K562 (cell line): ENCODE results near the gene AGMO. TPM values are rescaled to one million over a fixed set of nuclear protein-coding genes. Genes with fewer than 3 reads are reported as not detected.

Source experiments
- ATAC-seq: fragments of 200-7000 bp; cut with Tn5 transposase; 3 replicates; pipeline ENCODE4 v1.9.1; 2020; ENCODE audit warnings: moderate library complexity
- BruUV-seq: library from RNA; stranded (reverse); fragments of 400-500 nt; replicated peaks from 2 replicates; lab custom pipeline; 2021; lab: Mats Ljungman, UMichigan
- CTCF ChIA-PET: fragments of 300-600 bp; formaldehyde crosslinking; extraction: SDS; loops from one replicate; lab custom pipeline; 2021; ENCODE audit warnings: low intra/inter-chr PET ratio; lab: Yijun Ruan, JAX
- POLR2A ChIA-PET: fragments of 300-600, 350-650 bp; sonication (Branson Sonifier 250); formaldehyde crosslinking; extraction: SDS; loops from one replicate; lab custom pipeline; 2021; ENCODE audit warnings: antibody characterized with exemption, inconsistent platforms; lab: Yijun Ruan, JAX
- DNase-seq, 4 experiments: peaks; one replicate each; pipeline versions ENCODE4 v3.0.0 to v3.0.0-alpha.2; 2011 to 2018; ENCODE audit warnings: low spot score in 3 of 4, mixed read lengths in 3 of 4; ENCODE audit errors: extremely low read depth in 1 of 4
- FAIRE-seq: peaks from 2 replicates; lab custom pipeline; 2011; peaks lifted over from hg19 to GRCh38; lab: Jason Lieb, UNC
- H2AFZ ChIP-seq: 2 replicates; pipeline ENCODE4 v1.6.0; 2011; ENCODE audit warnings: low read depth, low read length, control low read depth, inconsistent platforms
- H3K27ac ChIP-seq: fragments of 200-600 bp; 3 replicates; pipeline ENCODE4 v1.8.0; 2011; ENCODE audit warnings: low read depth, mild to moderate bottlenecking, control low read depth, inconsistent platforms, low read length, moderate library complexity, mixed read lengths; ENCODE audit errors: extremely low read depth
- H3K27me3 ChIP-seq, 2 experiments: fragments of 300-600 bp in 1 of 2; 2 replicates in 1 of 2; 3 replicates in 1 of 2; pipeline versions ENCODE4 v1.6.0 to v1.8.0; 2011; ENCODE audit warnings: inconsistent platforms in 2 of 2, low read length in 2 of 2, mild to moderate bottlenecking in 1 of 2, mixed read lengths in 1 of 2, moderate library complexity in 1 of 2; ENCODE audit not compliant: control insufficient read depth in 2 of 2, insufficient read depth in 2 of 2
- H3K36me3 ChIP-seq: fragments of 300-600 bp; 3 replicates; pipeline ENCODE4 v1.8.0; 2011; ENCODE audit warnings: mild to moderate bottlenecking, low read length, inconsistent platforms; ENCODE audit not compliant: control insufficient read depth, insufficient read depth
- H3K4me1 ChIP-seq, 2 experiments: fragments of 200-600 bp in 1 of 2; replicated peaks in 1 of 2; 2 replicates in 1 of 2; 3 replicates in 1 of 2; pipeline versions ENCODE4 v1.5.1 to v1.8.0; 2011; ENCODE audit warnings: inconsistent platforms in 2 of 2, low read length in 2 of 2, mild to moderate bottlenecking in 1 of 2, mixed read lengths in 1 of 2, moderate library complexity in 1 of 2; ENCODE audit not compliant: control insufficient read depth in 2 of 2, insufficient read depth in 2 of 2
- H3K4me2 ChIP-seq: 2 replicates; pipeline ENCODE4 v1.6.1; 2011; ENCODE audit warnings: low read length, control low read depth, inconsistent platforms, mixed read lengths; ENCODE audit not compliant: insufficient read depth
- H3K4me3 ChIP-seq: fragments of 200-600 bp; sonication (generic), shearing (Covaris generic); 2 replicates; pipeline ENCODE4 v1.5.1; 2016; ENCODE audit warnings: control low read depth, inconsistent platforms
- H3K79me2 ChIP-seq: fragments of 200-600 bp; 3 replicates; pipeline ENCODE4 v1.8.0; 2011; ENCODE audit warnings: low read length, inconsistent platforms; ENCODE audit not compliant: control insufficient read depth, insufficient read depth
- H3K9ac ChIP-seq, 2 experiments: 2 replicates each; pipeline versions ENCODE4 v1.6.0 to v1.6.1; 2011; ENCODE audit warnings: low read depth in 2 of 2, low read length in 2 of 2, control low read depth in 1 of 2, inconsistent platforms in 1 of 2, mild to moderate bottlenecking in 1 of 2, mixed read lengths in 1 of 2; ENCODE audit not compliant: insufficient read depth in 1 of 2
- H3K9me1 ChIP-seq: one replicate; pipeline ENCODE4 v1.6.0; 2011; ENCODE audit warnings: inconsistent platforms, mild to moderate bottlenecking, low read length, moderate library complexity; ENCODE audit not compliant: control insufficient read depth, insufficient read depth
- H3K9me3 ChIP-seq: replicated peaks from 2 replicates; pipeline ENCODE4 v1.5.1; 2011; ENCODE audit warnings: low read depth, low read length, inconsistent platforms; ENCODE audit not compliant: control insufficient read depth, insufficient read depth
- H4K20me1 ChIP-seq: replicated peaks from 2 replicates; pipeline ENCODE4 v1.6.1; 2011; ENCODE audit warnings: low read length, inconsistent platforms, mixed read lengths; ENCODE audit not compliant: control insufficient read depth, insufficient read depth
- CBFB ChIP-seq: sonication (generic); formaldehyde crosslinking; IDR thresholded peaks from 2 replicates; pipeline ENCODE4 v1.4.0; 2020; ENCODE audit warnings: mild to moderate bottlenecking, missing genetic modification reagents
- CCAR2 ChIP-seq: fragments of 200-400 bp; formaldehyde crosslinking; IDR thresholded peaks from 2 replicates; pipeline ENCODE4 v1.6.1; 2017; ENCODE audit warnings: mild to moderate bottlenecking, low read depth, low read length
- ID3 ChIP-seq, 2 experiments: fragments of 250-450 bp in 1 of 2; fragments of 450-650 bp in 1 of 2; sonication (Bioruptor Pico) in 1 of 2; IDR thresholded peaks; 2 replicates each; pipeline versions ENCODE4 v1.6.1 to v1.8.0; 2016 to 2021; ENCODE audit warnings: mild to moderate bottlenecking in 2 of 2, moderate library complexity in 2 of 2, missing compliant biosample characterization in 1 of 2, missing genetic modification characterization in 1 of 2
- L3MBTL2 ChIP-seq: fragments of 450-650 bp; IDR thresholded peaks from 2 replicates; pipeline ENCODE4 v1.6.1; 2016; ENCODE audit warnings: mild to moderate bottlenecking, moderate library complexity
- NFRKB ChIP-seq: fragments of 450-650 bp; IDR thresholded peaks from 2 replicates; pipeline ENCODE4 v1.6.1; 2016; ENCODE audit warnings: low read depth
- NFXL1 ChIP-seq: fragments of 450-650 bp; formaldehyde crosslinking; IDR thresholded peaks from 2 replicates; pipeline ENCODE4 v1.4.0; 2021; ENCODE audit warnings: mild to moderate bottlenecking
- PATZ1 ChIP-seq: fragments of 250-450 bp; sonication (Bioruptor Pico); IDR thresholded peaks from 2 replicates; pipeline ENCODE4 v1.5.0; 2020; ENCODE audit warnings: mild to moderate bottlenecking, borderline replicate concordance
- RFX5 ChIP-seq: IDR thresholded peaks from 2 replicates; pipeline ENCODE4 v1.6.1; 2011; ENCODE audit warnings: low read depth, mild to moderate bottlenecking, improper control_type of control experiment, low read length
- TCF15 ChIP-seq: fragments of 250-450 bp; sonication (Bioruptor Pico); IDR thresholded peaks from 2 replicates; pipeline ENCODE4 v1.8.0; 2022; ENCODE audit warnings: moderate library complexity, mild to moderate bottlenecking, inconsistent platforms
- WGBS: fragments of 100-300 bp; shearing (Covaris generic); methylation state at CpG from one replicate; pipeline ENCODE4 v1.1.6; 2016; ENCODE audit warnings: low coverage, mixed read lengths; ENCODE audit not compliant: insufficient coverage; ENCODE audit errors: missing lambda C conversion rate; 5-methylcytosine and 5-hydroxymethylcytosine counted together
- in situ Hi-C: fragments of 300-500 bp; cut with MboI; formaldehyde crosslinking; loops from 4 replicates; pipeline ENCODE4 v1.15.0; 2018; ENCODE audit warnings: inconsistent platforms, mixed read lengths
- intact Hi-C: fragments of 100-400 bp; cut with micrococcal nuclease; formaldehyde crosslinking; loops from 2 replicates; pipeline ENCODE4 v1.14.2; 2022
- polyA plus RNA-seq, 8 experiments: library from polyadenylated mRNA; depleted of rRNA in 4 of 8; stranded (reverse) in 5 of 8; unstranded in 3 of 8; fragments of >200 nt; fragmentation: Nextera tagmentation in 2 of 8; fragmentation: Illumina TruSeq in 1 of 8; extraction: Ambion mirVana in 2 of 8; extraction: Trizol in 1 of 8; gene quantifications; 2 replicates each; pipeline versions ENCODE4 v1.2.1 to v1.2.3, GENCODE V29; 2011 to 2014; ENCODE audit warnings: inconsistent platforms in 1 of 8, missing spikeins in 1 of 8
- total RNA-seq, 7 experiments: library from RNA; depleted of rRNA in 6 of 7; stranded (reverse); fragments of >200 nt in 6 of 7; fragmentation: Illumina TruSeq in 2 of 7; extraction: Trizol in 2 of 7; gene quantifications; 2 replicates each; pipeline versions ENCODE4 v1.2.1 to v1.2.3, GENCODE V29; 2011 to 2021; ENCODE audit warnings: low replicate concordance in 1 of 7
- TF ChIP-seq, protein P1 (sequence below): sonication (generic); formaldehyde crosslinking; IDR thresholded peaks from 2 replicates; pipeline ENCODE4 v1.8.1; 2022; ENCODE audit warnings: missing genetic modification reagents
- TF ChIP-seq, protein P2 (sequence below), 3 experiments: fragments of 200-800 bp in 1 of 3; fragments of 250-450 bp in 1 of 3; fragments of 450-650 bp in 1 of 3; sonication (Bioruptor Pico) in 1 of 3; sonication (Bioruptor generic) in 1 of 3; formaldehyde crosslinking in 1 of 3; IDR thresholded peaks; 2 replicates each; pipeline versions ENCODE4 v1.6.1 to v1.8.0; 2016 to 2022; ENCODE audit warnings: mild to moderate bottlenecking in 2 of 3, missing genetic modification characterization in 2 of 3, missing compliant biosample characterization in 1 of 3, moderate library complexity in 1 of 3

The AGMO gene
- total and polyA plus RNA-seq, 9 of the 15 experiments (the other 6 are each of a cell fraction or from before 2014, with no cell fraction given): 0.30 to 1.4 (median 0.69) TPM; not detected in 1

DNA sequence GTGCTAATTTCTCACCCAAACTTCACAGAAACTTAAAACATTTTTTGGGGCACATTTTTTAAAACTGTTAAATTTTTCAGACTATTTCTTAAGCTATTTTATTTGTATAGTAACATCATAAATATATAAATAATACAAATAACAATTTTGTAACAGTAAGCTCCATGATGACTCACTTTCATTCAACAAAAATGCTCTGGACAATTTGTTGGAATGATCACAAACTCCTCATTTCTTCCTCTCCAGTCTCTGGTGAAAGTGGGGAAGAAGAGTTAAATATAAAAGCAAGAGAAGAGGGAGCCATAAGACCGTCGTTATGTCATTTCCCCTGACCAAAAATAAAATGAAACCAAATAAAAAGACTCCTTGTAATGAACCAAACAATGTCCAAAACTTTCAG is 162.4 kb downstream of the AGMO start:
- Histone ChIP-seq H4K20me1 (no peaks in the 10 kb centered on the region), H3K27me3 (no peaks in the 10 kb centered on the region), H3K9me1 (no peaks in the 10 kb centered on the region), H3K27ac (no peak overlapping the region), H3K9me3 (0 out of 2 replicates have a peak, but pooled peaks cover 3% of the 10 kb centered on the region), H3K4me1 (no peaks in the 10 kb centered on the region), H3K79me2 (no peaks in the 10 kb centered on the region), H3K36me3 (no peaks in the 10 kb centered on the region), H2AFZ (no peak overlapping the region), H3K4me2 (no peak overlapping the region), H3K9ac (no peak overlapping the region), H3K4me3 (no peak overlapping the region)
- FAIRE-seq: no peak
- intact Hi-C loops: no loop called here
- ChIA-PET POLR2A (no interaction called here), CTCF (no interaction called here)
- in situ Hi-C loops: no loop called here
- BruUV-seq: no TSS peak
- 0% methylated on average over 2 of the region's 2 CpGs for WGBS
- ATAC-seq: no peak
- no peak for DNase-seq
- TF ChIP-seq NFRKB (no peak), L3MBTL2 (no peak), RFX5 (no peak), TCF15 (CRISPR knock-in tag) (no peak), CCAR2 (no peak), PATZ1 (CRISPR knock-in tag) (no peak), ID3 (CRISPR knock-in tag; IDR thresholded peaks at IDR 0.05) (no peak), ID3 (tag; IDR thresholded peaks at IDR 0.05) (no peak), NFXL1 (CRISPR knock-in tag) (no peak), CBFB (no peak)
- TF ChIP-seq, protein P1, sequence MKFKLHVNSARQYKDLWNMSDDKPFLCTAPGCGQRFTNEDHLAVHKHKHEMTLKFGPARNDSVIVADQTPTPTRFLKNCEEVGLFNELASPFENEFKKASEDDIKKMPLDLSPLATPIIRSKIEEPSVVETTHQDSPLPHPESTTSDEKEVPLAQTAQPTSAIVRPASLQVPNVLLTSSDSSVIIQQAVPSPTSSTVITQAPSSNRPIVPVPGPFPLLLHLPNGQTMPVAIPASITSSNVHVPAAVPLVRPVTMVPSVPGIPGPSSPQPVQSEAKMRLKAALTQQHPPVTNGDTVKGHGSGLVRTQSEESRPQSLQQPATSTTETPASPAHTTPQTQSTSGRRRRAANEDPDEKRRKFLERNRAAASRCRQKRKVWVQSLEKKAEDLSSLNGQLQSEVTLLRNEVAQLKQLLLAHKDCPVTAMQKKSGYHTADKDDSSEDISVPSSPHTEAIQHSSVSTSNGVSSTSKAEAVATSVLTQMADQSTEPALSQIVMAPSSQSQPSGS (CRISPR knock-in tag): no peak
- TF ChIP-seq, protein P2, sequence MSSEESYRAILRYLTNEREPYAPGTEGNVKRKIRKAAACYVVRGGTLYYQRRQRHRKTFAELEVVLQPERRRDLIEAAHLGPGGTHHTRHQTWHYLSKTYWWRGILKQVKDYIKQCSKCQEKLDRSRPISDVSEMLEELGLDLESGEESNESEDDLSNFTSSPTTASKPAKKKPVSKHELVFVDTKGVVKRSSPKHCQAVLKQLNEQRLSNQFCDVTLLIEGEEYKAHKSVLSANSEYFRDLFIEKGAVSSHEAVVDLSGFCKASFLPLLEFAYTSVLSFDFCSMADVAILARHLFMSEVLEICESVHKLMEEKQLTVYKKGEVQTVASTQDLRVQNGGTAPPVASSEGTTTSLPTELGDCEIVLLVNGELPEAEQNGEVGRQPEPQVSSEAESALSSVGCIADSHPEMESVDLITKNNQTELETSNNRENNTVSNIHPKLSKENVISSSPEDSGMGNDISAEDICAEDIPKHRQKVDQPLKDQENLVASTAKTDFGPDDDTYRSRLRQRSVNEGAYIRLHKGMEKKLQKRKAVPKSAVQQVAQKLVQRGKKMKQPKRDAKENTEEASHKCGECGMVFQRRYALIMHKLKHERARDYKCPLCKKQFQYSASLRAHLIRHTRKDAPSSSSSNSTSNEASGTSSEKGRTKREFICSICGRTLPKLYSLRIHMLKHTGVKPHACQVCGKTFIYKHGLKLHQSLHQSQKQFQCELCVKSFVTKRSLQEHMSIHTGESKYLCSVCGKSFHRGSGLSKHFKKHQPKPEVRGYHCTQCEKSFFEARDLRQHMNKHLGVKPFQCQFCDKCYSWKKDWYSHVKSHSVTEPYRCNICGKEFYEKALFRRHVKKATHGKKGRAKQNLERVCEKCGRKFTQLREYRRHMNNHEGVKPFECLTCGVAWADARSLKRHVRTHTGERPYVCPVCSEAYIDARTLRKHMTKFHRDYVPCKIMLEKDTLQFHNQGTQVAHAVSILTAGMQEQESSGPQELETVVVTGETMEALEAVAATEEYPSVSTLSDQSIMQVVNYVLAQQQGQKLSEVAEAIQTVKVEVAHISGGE (CRISPR knock-in tag; IDR thresholded peaks at IDR 0.05): no peak
